Measurements from ENCODE around the gene TBXAS1.

TBXAS1 gene

GRCh38 chr7:139829025-139829774, at the start of gene TBXAS1:
TSS of gene TBXAS1 (plus strand) at chr7:139829264. CDS start at chr7:139829391, 127 bp downstream.
- FAIRE-seq, result peak; percentile 98
- DNase-seq (ENCODE audit: low spot score), result peak; percentile 90

DNA sequence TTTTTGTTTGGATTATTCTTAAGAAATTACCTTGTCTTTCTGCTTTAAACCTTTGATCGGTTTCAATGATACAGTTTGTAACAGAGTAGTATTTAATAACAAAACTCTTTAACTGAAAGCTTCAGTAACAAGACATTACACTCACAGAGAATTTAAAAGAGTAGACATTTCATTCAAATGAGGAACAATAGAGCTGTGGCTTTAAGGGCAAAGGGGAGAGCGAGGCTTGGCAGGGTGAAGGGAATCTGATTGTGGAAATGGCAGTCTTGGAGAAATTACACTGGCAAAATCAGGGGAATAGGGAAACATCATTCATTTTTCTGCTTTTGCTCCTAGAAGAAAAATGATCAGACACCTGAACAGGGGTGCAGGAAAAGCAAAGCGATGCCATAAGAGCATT, 46.1 kb upstream of the TBXAS1 start:
- FAIRE-seq (no peak), DNase-seq (ENCODE audit: low spot score) (no peak)

- FAIRE-seq, result peak; percentile 69
- peak; percentile 62 for DNase-seq (ENCODE audit: low spot score)
Observed at GRCh38 chr7:139783647-139784385, 45.2 kb upstream of the TBXAS1 start.

DNA sequence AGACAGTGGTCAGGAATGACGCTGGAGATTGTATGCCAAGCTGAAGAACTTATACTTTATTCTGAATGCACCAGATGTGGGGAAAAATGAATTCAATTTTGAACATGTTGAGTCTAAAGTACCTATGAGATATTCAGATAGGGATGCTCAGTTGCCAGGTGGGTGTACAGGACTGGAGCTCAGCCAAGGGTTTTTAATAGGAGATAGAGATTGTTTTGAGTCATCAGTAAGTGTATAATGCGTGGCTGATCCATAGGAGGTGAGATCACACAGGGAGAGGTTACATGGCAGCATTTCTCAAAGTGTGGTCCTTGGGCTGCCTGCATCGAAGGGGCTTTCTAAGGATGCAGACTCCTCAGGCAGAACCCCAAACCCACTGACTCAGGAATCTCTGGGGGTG, 44.4 kb upstream of the TBXAS1 start:
- FAIRE-seq (no peak), DNase-seq (ENCODE audit: low spot score) (peak; percentile 22)

DNA sequence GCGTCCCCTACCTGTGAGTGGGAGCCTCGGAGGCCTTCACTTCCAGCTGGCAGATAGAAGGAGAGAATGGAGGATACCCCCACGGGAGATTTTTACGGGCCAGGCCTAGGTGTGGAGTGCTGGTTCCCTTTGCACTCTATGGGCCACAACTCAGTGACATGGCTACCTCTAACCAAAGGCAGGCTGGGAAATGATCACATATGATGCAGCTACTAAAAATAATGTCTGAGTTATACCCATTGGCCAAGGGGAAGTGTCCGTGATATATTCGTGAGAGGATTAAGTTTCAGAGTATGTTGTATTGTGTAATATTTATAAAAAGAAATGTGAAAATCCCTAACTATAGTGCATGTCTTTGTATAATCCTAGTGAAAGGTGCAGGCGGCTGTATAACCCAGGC, 37.7 kb upstream of the TBXAS1 start:
- DNase-seq (ENCODE audit: low spot score) (no peak), FAIRE-seq (no peak)

GRCh38 chr7:139797607-139798006, 31.5 kb upstream of the TBXAS1 start:
- no peak for FAIRE-seq
- no peak for DNase-seq (ENCODE audit: low spot score)

GRCh38 chr7:139798221-139798620, 30.8 kb upstream of the TBXAS1 start:
- DNase-seq (ENCODE audit: low spot score) (no peak), FAIRE-seq (no peak)

DNA sequence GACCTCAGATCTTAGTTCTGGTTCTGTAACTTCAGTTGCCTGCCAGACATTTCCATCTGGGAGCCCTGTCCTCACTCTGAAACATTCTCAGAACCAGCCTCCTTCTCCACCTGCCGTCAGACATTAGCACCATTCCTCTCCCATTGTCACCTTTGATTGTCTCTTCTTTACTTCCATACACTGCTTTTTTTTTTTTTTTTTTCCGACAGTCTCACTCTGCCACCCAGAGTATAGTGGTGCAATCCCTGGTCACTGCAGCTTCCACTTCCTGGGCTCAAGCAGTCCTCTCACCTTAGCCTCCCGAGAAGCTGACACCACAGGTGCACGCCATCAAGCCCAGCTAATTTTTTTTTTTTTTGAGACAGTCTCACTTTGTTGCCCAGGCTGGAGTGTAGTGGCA, 30.2 kb upstream of the TBXAS1 start:
- DNase-seq (ENCODE audit: low spot score), result no peak
- no peak for FAIRE-seq

- FAIRE-seq (no peak), DNase-seq (ENCODE audit: low spot score) (no peak)
Observed at GRCh38 chr7:139799586-139799985, 29.5 kb upstream of the TBXAS1 start.

DNA sequence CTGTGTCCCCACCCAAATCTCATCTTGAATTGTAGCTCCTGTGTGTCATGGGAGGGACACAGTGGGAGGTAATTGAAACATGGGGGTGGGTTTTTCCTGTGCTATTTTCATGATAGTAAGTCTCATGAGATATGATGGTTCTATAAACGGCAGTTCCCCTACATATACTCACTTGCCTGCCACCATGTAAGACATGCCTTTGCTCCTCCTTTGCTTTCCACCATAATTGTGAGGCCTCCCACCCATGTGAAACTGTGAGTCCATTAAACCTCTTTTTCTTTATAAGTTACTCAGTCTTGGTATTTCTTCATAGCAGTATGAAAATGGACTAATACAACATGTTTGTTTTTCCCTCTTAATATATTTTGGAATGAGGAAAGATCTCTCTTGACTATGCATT, 24.5 kb upstream of the TBXAS1 start:
- FAIRE-seq, result no peak
- no peak for DNase-seq (ENCODE audit: low spot score)

GRCh38 chr7:139807009-139807408, 22.1 kb upstream of the TBXAS1 start:
- no peak for FAIRE-seq
- no peak for DNase-seq (ENCODE audit: low spot score)

DNA sequence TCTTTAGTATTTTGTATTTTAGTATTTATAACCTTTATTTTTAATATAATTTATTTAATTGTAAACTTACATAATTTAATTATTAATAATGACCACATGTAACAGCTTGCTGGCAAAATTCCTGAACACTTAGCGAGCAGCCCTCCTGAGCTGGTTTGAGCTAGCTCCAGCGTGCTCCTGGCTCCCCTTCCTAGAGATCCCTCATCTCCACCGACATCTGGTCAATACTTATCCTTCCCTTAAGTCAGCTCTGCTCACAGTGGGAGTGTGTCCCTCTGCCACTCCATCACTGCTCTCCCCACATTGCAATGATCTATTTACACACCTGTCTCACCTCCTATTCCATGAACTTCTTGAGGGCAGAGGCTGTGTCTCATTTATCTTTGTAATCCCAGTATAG, 20.6 kb upstream of the TBXAS1 start:
- DNase-seq (ENCODE audit: low spot score) (no peak), FAIRE-seq (no peak)

DNA sequence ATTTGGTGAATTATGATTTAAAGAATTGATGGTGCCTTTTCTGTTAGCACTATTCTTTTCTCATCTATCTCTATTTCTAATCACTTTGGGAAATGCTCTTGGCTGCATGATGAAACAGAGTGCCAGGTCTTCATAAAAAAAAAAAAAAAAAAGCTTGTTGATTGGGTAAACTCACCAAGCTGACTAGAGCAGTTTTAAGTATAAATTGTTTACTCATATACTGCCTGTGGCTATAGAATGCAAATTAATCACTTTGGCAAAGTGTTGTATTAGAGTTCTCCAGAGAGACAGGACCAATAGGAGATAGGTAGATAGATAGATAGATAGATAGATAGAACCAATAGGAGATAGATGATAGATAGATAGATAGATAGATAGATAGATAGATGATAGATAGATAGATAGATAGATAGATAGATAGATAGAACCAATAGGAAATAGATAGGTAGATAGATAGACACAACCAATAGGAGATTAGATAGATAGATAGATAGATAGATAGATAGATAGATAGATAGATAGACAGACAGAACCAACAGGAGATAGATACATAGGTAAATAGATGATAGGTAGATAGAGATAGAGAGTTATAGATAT, 20.1 kb upstream of the TBXAS1 start:
- no peak for DNase-seq (ENCODE audit: low spot score)
- FAIRE-seq, result no peak

- DNase-seq (ENCODE audit: low spot score) (no peak), FAIRE-seq (no peak)
Observed at GRCh38 chr7:139811066-139811465, 18.0 kb upstream of the TBXAS1 start.

DNA sequence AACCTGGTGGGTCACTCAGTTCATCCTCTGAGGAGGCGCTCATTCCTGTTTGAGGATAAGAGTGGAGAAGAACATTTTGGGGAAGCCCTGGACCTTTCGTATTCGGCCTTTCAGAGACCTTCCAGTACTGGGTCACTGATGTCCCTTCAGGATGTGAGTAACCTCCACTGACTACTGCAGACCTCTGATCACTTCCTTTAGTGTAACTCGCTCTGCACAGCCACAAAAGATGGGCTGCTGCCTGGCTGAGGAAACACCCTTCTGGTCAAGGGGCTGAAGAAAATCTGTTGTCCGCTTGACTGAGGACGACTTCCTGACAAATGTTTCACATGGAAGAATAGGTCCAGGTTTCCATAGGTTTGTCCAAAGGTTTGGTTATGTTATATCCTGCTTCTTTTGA, 15.9 kb upstream of the TBXAS1 start:
- DNase-seq (ENCODE audit: low spot score) (no peak), FAIRE-seq (no peak)

DNA sequence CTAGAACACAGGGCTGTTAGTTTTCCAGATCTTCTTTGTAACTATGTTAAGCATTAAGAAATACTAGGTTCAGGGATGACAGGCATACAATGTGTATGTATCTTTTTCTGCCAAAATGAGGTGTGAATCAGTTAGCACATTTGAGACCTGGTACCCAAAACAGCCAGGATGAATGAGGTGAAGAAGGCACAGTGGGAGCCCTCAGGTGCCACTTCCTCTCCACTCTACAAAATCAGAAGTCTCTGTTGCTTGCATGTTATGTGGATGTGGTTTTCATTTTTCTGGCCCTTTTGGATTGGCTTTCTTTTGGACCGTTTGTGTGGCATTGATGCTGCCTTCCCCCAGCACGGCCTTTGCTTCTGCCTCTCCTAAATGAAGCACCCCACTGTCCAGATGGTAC, 15.4 kb upstream of the TBXAS1 start:
- FAIRE-seq, result no peak

DNA sequence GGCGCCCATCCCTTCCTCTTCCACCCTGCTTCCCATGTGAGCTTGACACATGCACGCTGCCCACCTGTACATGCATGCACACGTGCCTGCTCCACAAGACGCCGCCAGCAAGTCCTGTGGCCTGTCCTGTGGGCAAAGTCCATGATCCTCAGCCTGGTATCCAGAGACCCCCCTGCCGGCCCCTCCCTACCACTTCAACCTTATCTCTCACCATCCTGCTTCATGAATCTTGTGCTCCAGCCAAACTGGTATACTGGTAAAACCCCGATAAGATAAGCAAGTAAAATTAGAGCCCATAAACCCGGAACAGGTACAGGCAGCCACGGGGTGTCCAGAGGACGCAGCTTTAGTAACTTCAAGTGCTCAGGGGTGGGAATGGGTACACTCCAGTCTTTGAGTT, 11.8 kb upstream of the TBXAS1 start:
- DNase-seq (ENCODE audit: low spot score) (no peak), FAIRE-seq (no peak)

More for the DNA sequence above, 15.4 kb upstream of the TBXAS1 start:
- DNase-seq (ENCODE audit: low spot score), result no peak

GRCh38 chr7:139820089-139820488, 9.0 kb upstream of the TBXAS1 start:
- no peak for DNase-seq (ENCODE audit: low spot score)
- no peak for FAIRE-seq

- no peak for FAIRE-seq
- DNase-seq (ENCODE audit: low spot score), result no peak
Observed at GRCh38 chr7:139821349-139822105, 7.5 kb upstream of the TBXAS1 start.

DNA sequence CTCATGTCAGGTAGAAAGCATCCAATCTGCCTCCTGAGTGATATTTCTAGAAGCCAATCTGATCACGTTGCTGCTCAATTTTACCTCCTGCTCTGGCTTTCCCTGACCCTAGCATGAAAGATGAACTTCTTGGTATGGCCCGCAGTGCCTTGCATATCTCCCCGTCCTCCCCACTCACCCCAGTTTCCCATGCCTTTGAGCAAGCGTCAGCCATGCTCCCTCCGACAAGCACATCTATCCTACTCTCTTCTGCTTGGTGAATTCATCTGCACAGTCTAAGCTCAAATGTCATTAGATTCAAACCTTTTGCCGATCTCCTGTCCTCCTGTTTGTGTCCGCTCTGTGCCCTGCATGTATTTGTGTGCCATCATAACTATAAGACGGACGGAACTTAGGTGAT, 6.2 kb upstream of the TBXAS1 start:
- DNase-seq (ENCODE audit: low spot score) (no peak), FAIRE-seq (no peak)

DNA sequence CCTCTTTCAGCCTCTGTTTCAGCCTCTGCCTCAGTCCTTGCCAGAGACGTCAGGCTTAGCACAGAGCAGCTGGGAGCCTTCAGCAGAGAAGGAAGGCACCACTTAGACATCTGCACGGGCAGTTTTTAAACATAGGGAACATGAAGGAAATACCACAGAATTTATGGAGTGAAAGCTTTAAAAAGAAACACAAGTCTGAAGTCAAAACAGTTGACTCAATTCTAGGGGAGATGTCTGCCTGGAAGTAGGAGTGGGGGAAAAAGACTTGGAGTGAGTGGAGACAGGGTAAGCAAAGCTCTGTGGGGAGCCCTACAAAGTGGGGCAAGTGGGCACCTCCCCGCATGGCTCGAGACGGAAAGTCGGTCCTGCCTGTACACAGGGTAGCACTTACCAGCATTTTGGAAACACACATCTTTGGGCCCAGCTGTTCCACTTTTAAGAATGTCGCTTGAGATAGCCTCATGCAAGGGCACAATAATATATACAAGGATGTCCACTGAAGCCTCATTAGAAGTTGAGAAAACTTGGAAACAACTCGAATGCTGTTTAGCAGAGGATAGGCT, 5.0 kb upstream of the TBXAS1 start:
- FAIRE-seq (no peak), DNase-seq (ENCODE audit: low spot score) (no peak)

All from RCC 7860 (cell line).